H1 (cell line): ENCODE measurements around the gene DIAPH2. TPM values are rescaled to one million over a fixed set of nuclear protein-coding genes. Genes with fewer than 3 reads are reported as not detected.

Experiments used
- CREB1 ChIP-seq: IDR thresholded peaks from 2 replicates; pipeline ENCODE4 v1.6.1; 2012; ENCODE audit warnings: inconsistent platforms
- HDAC2 ChIP-seq, 2 experiments: fragments of 300-600 bp in 1 of 2; sonication (generic) in 1 of 2; IDR thresholded peaks; 2 replicates each; pipeline ENCODE4 v1.6.1; 2011 to 2012; ENCODE audit warnings: low read depth in 2 of 2, low read length in 2 of 2, mild to moderate bottlenecking in 2 of 2, moderate library complexity in 2 of 2, borderline replicate concordance in 1 of 2, inconsistent platforms in 1 of 2
- NANOG ChIP-seq: IDR thresholded peaks from 2 replicates; pipeline ENCODE4 v1.6.1; 2011; ENCODE audit warnings: low read length, low read depth, mild to moderate bottlenecking, inconsistent platforms; ENCODE audit not compliant: insufficient read depth, poor library complexity, severe bottlenecking
- POLR2A ChIP-seq, 2 experiments: IDR thresholded peaks; 1 replicate in 1 of 2; 2 replicates in 1 of 2; pipeline ENCODE4 v1.6.1; 2011; ENCODE audit warnings: low read depth in 2 of 2, low read length in 2 of 2, mild to moderate bottlenecking in 2 of 2; ENCODE audit errors: control extremely low read depth in 1 of 2
- POU5F1 ChIP-seq: IDR thresholded peaks from 2 replicates; pipeline ENCODE4 v1.6.1; 2011; ENCODE audit warnings: low read depth, mild to moderate bottlenecking, low read length, moderate library complexity
- RFX5 ChIP-seq: IDR thresholded peaks from 2 replicates; pipeline ENCODE4 v1.6.1; 2011; ENCODE audit warnings: low read depth, low read length, improper control_type of control experiment, borderline replicate concordance
- SIN3A ChIP-seq, 2 experiments: IDR thresholded peaks in 1 of 2; conservative IDR thresholded peaks in 1 of 2; 2 replicates each; pipeline ENCODE4 v1.6.1; 2011 to 2012; ENCODE audit warnings: low read length in 2 of 2, improper control_type of control experiment in 1 of 2, low read depth in 1 of 2, mild to moderate bottlenecking in 1 of 2
- SP4 ChIP-seq: IDR thresholded peaks from 2 replicates; pipeline ENCODE4 v1.6.1; 2012; ENCODE audit warnings: low read length, inconsistent platforms
- SUZ12 ChIP-seq: fragments of 200-600 bp; sonication (generic); IDR thresholded peaks from 2 replicates; pipeline ENCODE4 v1.6.1; 2012; ENCODE audit warnings: mild to moderate bottlenecking, inconsistent platforms, low read length, moderate library complexity, mixed read lengths
- ZNF274 ChIP-seq: IDR thresholded peaks from 2 replicates; pipeline ENCODE4 v1.7.0; 2012; ENCODE audit warnings: low read length, borderline replicate concordance; ENCODE audit errors: extremely low read depth
- polyA plus RNA-seq, 7 experiments: library from polyadenylated mRNA; depleted of rRNA in 3 of 7; stranded (reverse) in 5 of 7; unstranded in 2 of 7; fragments of >200 nt in 5 of 7; fragments of 200-250 nt in 2 of 7; gene quantifications; 1 replicate in 5 of 7; 2 replicates in 1 of 7; 4 replicates in 1 of 7; pipeline versions ENCODE4 v1.2.1 to v1.2.3, GENCODE V29; 2011 to 2013; ENCODE audit warnings: missing spikeins in 2 of 7, mixed read lengths in 2 of 7
- total RNA-seq: library from RNA; stranded (reverse); fragmentation: NEBNext Ultra II Directional; extraction: Animal tissue kit (Norgen Biotek cat#: 25700); gene quantifications from 2 replicates; pipeline ENCODE4 v1.2.1, GENCODE V29; 2021
- TF ChIP-seq, protein P1 (sequence below), 3 experiments: IDR thresholded peaks; 1 replicate in 2 of 3; 2 replicates in 1 of 3; pipeline versions ENCODE4 v1.5.1 to v1.6.1; 2011; ENCODE audit warnings: low read length in 3 of 3, mild to moderate bottlenecking in 3 of 3, inconsistent platforms in 2 of 3, low read depth in 1 of 3, moderate library complexity in 1 of 3; ENCODE audit not compliant: insufficient read depth in 1 of 3; ENCODE audit errors: control extremely low read depth in 1 of 3
- TF ChIP-seq, protein P2 (sequence below): IDR thresholded peaks from 2 replicates; pipeline ENCODE4 v1.6.1; 2012; ENCODE audit warnings: low read length, inconsistent platforms
- TF ChIP-seq, protein P3 (sequence below): IDR thresholded peaks from 2 replicates; pipeline ENCODE4 v1.6.1; 2011; ENCODE audit warnings: low read depth, mild to moderate bottlenecking, low read length; ENCODE audit not compliant: insufficient read depth

The DIAPH2 gene
- total and polyA plus RNA-seq, 2 of the 8 experiments (the other 6 are each of a cell fraction or from before 2014, with no cell fraction given), result 4.4 to 24.3 TPM

DNA sequence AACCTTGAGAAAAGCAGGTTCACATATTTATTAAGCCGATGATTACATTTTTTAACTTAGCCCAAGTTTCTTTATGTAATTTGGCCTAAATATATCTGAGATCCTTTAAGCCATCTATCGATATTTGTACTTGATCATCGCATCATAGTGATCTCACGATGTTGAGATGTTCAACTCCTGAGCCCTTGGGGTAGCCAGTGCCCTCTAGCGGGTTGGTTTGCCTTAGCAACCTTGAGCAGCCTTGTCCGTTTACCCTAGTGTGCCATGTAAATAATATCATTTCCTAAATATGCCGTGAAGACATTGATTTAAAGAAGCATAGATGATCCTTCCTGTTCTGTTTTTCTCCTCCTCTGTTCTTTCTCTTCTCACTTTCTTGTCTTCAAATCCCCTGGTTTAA, 631.3 kb downstream of the DIAPH2 start (continued):
- TF ChIP-seq, protein P1, sequence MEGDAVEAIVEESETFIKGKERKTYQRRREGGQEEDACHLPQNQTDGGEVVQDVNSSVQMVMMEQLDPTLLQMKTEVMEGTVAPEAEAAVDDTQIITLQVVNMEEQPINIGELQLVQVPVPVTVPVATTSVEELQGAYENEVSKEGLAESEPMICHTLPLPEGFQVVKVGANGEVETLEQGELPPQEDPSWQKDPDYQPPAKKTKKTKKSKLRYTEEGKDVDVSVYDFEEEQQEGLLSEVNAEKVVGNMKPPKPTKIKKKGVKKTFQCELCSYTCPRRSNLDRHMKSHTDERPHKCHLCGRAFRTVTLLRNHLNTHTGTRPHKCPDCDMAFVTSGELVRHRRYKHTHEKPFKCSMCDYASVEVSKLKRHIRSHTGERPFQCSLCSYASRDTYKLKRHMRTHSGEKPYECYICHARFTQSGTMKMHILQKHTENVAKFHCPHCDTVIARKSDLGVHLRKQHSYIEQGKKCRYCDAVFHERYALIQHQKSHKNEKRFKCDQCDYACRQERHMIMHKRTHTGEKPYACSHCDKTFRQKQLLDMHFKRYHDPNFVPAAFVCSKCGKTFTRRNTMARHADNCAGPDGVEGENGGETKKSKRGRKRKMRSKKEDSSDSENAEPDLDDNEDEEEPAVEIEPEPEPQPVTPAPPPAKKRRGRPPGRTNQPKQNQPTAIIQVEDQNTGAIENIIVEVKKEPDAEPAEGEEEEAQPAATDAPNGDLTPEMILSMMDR (IDR thresholded peaks at IDR 0.05; ENCODE audit: control extremely low read depth in 1 of 3, insufficient read depth in 1 of 3, low read depth in 1 of 3, low read length in 3 of 3), result peak; percentile 30 to 61 (median 52); a peak in 3 of 4 replicates
- TF ChIP-seq CREB1, result peak; percentile 56
- TF ChIP-seq, protein P2, sequence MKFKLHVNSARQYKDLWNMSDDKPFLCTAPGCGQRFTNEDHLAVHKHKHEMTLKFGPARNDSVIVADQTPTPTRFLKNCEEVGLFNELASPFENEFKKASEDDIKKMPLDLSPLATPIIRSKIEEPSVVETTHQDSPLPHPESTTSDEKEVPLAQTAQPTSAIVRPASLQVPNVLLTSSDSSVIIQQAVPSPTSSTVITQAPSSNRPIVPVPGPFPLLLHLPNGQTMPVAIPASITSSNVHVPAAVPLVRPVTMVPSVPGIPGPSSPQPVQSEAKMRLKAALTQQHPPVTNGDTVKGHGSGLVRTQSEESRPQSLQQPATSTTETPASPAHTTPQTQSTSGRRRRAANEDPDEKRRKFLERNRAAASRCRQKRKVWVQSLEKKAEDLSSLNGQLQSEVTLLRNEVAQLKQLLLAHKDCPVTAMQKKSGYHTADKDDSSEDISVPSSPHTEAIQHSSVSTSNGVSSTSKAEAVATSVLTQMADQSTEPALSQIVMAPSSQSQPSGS, result no peak
- no peak for TF ChIP-seq SIN3A (conservative IDR thresholded peaks at IDR 0.05 in 1 of 2, IDR thresholded peaks at IDR 0.05 in 1 of 2; ENCODE audit: low read depth in 1 of 2, low read length in 2 of 2)
- no peak for TF ChIP-seq NANOG
- no peak for TF ChIP-seq SUZ12
- no peak for TF ChIP-seq POU5F1
- TF ChIP-seq POLR2A (IDR thresholded peaks at IDR 0.05; ENCODE audit: control extremely low read depth in 1 of 2, low read depth in 2 of 2, low read length in 2 of 2), result no peak
- no peak for TF ChIP-seq RFX5
- no peak for TF ChIP-seq SP4
- TF ChIP-seq ZNF274, result no peak
- TF ChIP-seq HDAC2 (IDR thresholded peaks at IDR 0.05; ENCODE audit: borderline replicate concordance in 1 of 2, low read depth in 2 of 2, low read length in 2 of 2), result no peak
- TF ChIP-seq, protein P3, sequence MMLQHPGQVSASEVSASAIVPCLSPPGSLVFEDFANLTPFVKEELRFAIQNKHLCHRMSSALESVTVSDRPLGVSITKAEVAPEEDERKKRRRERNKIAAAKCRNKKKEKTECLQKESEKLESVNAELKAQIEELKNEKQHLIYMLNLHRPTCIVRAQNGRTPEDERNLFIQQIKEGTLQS, result no peak
